ENCODE data around the gene TLR2. TPM values are rescaled to one million over a fixed set of nuclear protein-coding genes. Genes with fewer than 3 reads are reported as not detected.

Gene TLR2
- total and polyA plus RNA-seq, 2 donors (not counting 3 experiments of a cell fraction or from before 2014, with no cell fraction given): 0.29 to 1.4 TPM

DNA sequence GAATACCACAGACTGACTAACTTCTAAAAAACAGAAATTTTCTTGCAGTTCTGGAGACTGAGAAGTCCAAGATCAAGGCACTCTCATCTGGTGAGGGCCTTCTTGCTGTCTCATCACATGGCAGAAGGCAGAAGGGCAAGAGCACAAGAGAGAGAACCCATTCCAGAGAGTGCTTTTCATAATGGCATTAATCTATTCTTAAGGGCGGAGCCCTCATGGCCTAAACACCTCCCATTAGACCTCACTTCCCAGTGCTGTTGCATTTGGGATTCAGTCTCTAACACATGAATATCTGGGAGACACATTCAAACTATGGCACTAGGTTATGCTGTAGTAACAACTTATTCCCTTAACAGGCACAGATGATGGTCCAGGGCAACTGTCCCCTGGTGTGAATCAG, 37.1 kb upstream of the TLR2 start:
- Histone ChIP-seq H3K9me3 (replicated peaks; ENCODE audit: control insufficient read depth, insufficient read depth, low read length) (no peaks in the 10 kb centered on the region), H3K4me2 (ENCODE audit: insufficient read depth, low read length) (no peak overlapping the region), H3K36me3 (ENCODE audit: control insufficient read depth in 2 of 2, extremely low read depth in 1 of 2, insufficient read depth in 2 of 2, low read length in 2 of 2) (no peaks in the 10 kb centered on the region), H3K79me2 (ENCODE audit: control insufficient read depth, insufficient read depth, low read length) (no peaks in the 10 kb centered on the region), H3K9me1 (replicated peaks; ENCODE audit: control insufficient read depth, extremely low read depth, insufficient read depth, low read length) (no peaks in the 10 kb centered on the region), H3K27me3 (ENCODE audit: control insufficient read depth in 2 of 2, insufficient read depth in 2 of 2, low read length in 2 of 2) (no peaks in the 10 kb centered on the region), H4K20me1 (replicated peaks; ENCODE audit: control insufficient read depth, extremely low read depth, insufficient read depth, low read length) (no peaks in the 10 kb centered on the region), H3K27ac (ENCODE audit: insufficient read depth, low read depth, low read length) (no peak overlapping the region), H2AFZ (ENCODE audit: low read depth, low read length) (no peak overlapping the region), H3K4me1 (ENCODE audit: control insufficient read depth, extremely low read depth, insufficient read depth, low read length) (peaks cover 9% of the 10 kb centered on the region), H3K4me3 (replicated peaks in 1 of 3; ENCODE audit: insufficient read depth in 1 of 3, low read depth in 1 of 3, low read length in 3 of 3) (no peak overlapping the region), H3K9ac (replicated peaks; ENCODE audit: extremely low read depth, insufficient read depth, low read length) (no peak overlapping the region)
- CTCF ChIA-PET: interaction anchor here (0.8 to 4.0 kb wide), 5 partner anchors 10 to 519 kb away, joined by 3 to 21 read pairs (median 4); partner anchors contain the start of gene TLR2
- intact Hi-C loops (cut with micrococcal nuclease) (no loop called here), dilution Hi-C loops (cut with MboI; ENCODE audit: extremely low pct_ligation_motif_present, low sequenced_read_pairs) (no loop called here)
- POLR2A ChIA-PET: no interaction called here
- no peak for FAIRE-seq
- DNase-seq (ENCODE audit: low read depth, low spot score): no peak
- no peak for TF ChIP-seq FOS (IDR thresholded peaks at IDR 0.05; ENCODE audit: borderline replicate concordance, insufficient read depth, low read length)
- no peak for TF ChIP-seq POLR2AphosphoS5 (IDR thresholded peaks at IDR 0.05; ENCODE audit: insufficient read depth, low read depth, low read length)
- BruUV-seq (replicated peaks): no TSS peak

DNA sequence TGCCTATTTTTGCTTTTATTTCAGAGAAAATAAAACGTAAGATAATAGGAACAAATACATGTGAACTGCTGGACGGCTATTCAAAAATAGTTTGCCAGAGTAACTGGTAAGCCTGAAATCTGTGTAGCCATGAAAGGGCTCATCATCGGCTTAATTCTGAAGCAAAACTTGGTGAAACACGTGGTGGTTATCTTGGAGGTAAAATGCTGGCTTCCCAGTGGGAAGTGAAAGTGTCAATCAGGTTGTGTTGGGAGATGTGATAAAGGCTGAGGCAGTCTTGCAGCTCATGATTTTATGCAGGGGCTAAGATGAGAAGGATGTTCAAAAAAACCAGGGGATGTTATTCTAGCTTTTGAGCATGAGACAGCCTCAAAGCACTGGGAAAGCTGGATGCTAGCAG, 36.1 kb upstream of the TLR2 start:
- intact Hi-C loops (cut with micrococcal nuclease) (no loop called here), dilution Hi-C loops (cut with MboI; ENCODE audit: extremely low pct_ligation_motif_present, low sequenced_read_pairs) (no loop called here)
- H3K9ac ChIP-seq (replicated peaks; ENCODE audit: extremely low read depth, insufficient read depth, low read length): no peak overlapping the region
- no peaks in the 10 kb centered on the region for H3K36me3 ChIP-seq (ENCODE audit: control insufficient read depth in 2 of 2, extremely low read depth in 1 of 2, insufficient read depth in 2 of 2, low read length in 2 of 2)
- no peak for DNase-seq (ENCODE audit: low read depth, low spot score)
- TF ChIP-seq, protein P1, sequence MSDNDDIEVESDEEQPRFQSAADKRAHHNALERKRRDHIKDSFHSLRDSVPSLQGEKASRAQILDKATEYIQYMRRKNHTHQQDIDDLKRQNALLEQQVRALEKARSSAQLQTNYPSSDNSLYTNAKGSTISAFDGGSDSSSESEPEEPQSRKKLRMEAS (IDR thresholded peaks at IDR 0.05; ENCODE audit: insufficient read depth, insufficient read length): no peak
- TF ChIP-seq POLR2A (IDR thresholded peaks at IDR 0.05; ENCODE audit: low read depth, low read length) (no peak), POLR2AphosphoS5 (IDR thresholded peaks at IDR 0.05; ENCODE audit: insufficient read depth, low read depth, low read length) (no peak), GATA2 (IDR thresholded peaks at IDR 0.05; ENCODE audit: insufficient read depth, insufficient read length, low read depth, low read length) (no peak)
- TF ChIP-seq, protein P2, sequence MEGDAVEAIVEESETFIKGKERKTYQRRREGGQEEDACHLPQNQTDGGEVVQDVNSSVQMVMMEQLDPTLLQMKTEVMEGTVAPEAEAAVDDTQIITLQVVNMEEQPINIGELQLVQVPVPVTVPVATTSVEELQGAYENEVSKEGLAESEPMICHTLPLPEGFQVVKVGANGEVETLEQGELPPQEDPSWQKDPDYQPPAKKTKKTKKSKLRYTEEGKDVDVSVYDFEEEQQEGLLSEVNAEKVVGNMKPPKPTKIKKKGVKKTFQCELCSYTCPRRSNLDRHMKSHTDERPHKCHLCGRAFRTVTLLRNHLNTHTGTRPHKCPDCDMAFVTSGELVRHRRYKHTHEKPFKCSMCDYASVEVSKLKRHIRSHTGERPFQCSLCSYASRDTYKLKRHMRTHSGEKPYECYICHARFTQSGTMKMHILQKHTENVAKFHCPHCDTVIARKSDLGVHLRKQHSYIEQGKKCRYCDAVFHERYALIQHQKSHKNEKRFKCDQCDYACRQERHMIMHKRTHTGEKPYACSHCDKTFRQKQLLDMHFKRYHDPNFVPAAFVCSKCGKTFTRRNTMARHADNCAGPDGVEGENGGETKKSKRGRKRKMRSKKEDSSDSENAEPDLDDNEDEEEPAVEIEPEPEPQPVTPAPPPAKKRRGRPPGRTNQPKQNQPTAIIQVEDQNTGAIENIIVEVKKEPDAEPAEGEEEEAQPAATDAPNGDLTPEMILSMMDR (IDR thresholded peaks at IDR 0.05; ENCODE audit: extremely low read depth in 1 of 2, insufficient read depth in 1 of 2, low read depth in 1 of 2, low read length in 2 of 2): no peak
- ChIA-PET CTCF (interaction anchor here (0.8 to 4.0 kb wide), 9 partner anchors 9 to 565 kb away, joined by 3 to 21 read pairs (median 4); partner anchors contain the start of gene TLR2), POLR2A (no interaction called here)
- peaks cover 0 to 2% of the 10 kb centered on the region in 2 experiments for H3K27me3 ChIP-seq (ENCODE audit: control insufficient read depth in 2 of 2, insufficient read depth in 2 of 2, low read length in 2 of 2)
- no peak for FAIRE-seq
- H3K4me3 ChIP-seq (replicated peaks in 1 of 3; ENCODE audit: insufficient read depth in 1 of 3, low read depth in 1 of 3, low read length in 3 of 3): no peak overlapping the region
- BruUV-seq (replicated peaks): no TSS peak
- H3K27ac ChIP-seq (ENCODE audit: insufficient read depth, low read depth, low read length): no peak overlapping the region
- H2AFZ ChIP-seq (ENCODE audit: low read depth, low read length): no peak overlapping the region
- H3K9me3 ChIP-seq (replicated peaks; ENCODE audit: control insufficient read depth, insufficient read depth, low read length): no peaks in the 10 kb centered on the region
- no peaks in the 10 kb centered on the region for H4K20me1 ChIP-seq (replicated peaks; ENCODE audit: control insufficient read depth, extremely low read depth, insufficient read depth, low read length)
- H3K4me2 ChIP-seq (ENCODE audit: insufficient read depth, low read length): no peak overlapping the region
- H3K4me1 ChIP-seq (ENCODE audit: control insufficient read depth, extremely low read depth, insufficient read depth, low read length): peaks cover 9% of the 10 kb centered on the region
- no peaks in the 10 kb centered on the region for H3K79me2 ChIP-seq (ENCODE audit: control insufficient read depth, insufficient read depth, low read length)
- H3K9me1 ChIP-seq (replicated peaks; ENCODE audit: control insufficient read depth, extremely low read depth, insufficient read depth, low read length): no peaks in the 10 kb centered on the region
